Transverse colon (tissue), 4 donors: Measurements from ENCODE around the gene STAT6. TPM values are rescaled to one million over a fixed set of nuclear protein-coding genes. Genes with fewer than 3 reads are reported as not detected.

Experiments used
- DNase-seq: peaks from one replicate; pipeline ENCODE4 v3.0.0-alpha.2; 2019
- H3K27ac ChIP-seq, 4 donors: fragments of 200-600 bp; sonication (generic); 2 replicates each; pipeline ENCODE4 v1.5.1; 2016 to 2018; ENCODE audit warnings: inconsistent platforms in 4 of 4
- H3K27me3 ChIP-seq: fragments of 200-600 bp; sonication (generic); 2 replicates; pipeline ENCODE4 v1.5.1; 2017; ENCODE audit warnings: inconsistent platforms
- H3K36me3 ChIP-seq, 4 donors: fragments of 200-600 bp; sonication (generic); 2 replicates each; pipeline ENCODE4 v1.5.1; 2017 to 2019; ENCODE audit warnings: inconsistent platforms in 4 of 4
- H3K4me1 ChIP-seq, 4 donors: fragments of 200-600 bp; sonication (generic); 2 replicates each; pipeline ENCODE4 v1.5.1; 2017 to 2020; ENCODE audit warnings: inconsistent platforms in 4 of 4
- H3K4me3 ChIP-seq, 4 donors: fragments of 200-600 bp; sonication (generic); 1 replicate in 1 of 4; 2 replicates in 3 of 4; pipeline versions ENCODE4 v1.5.1 to v1.6.1; 2017 to 2019; ENCODE audit warnings: inconsistent platforms in 4 of 4
- H3K9me3 ChIP-seq, 2 donors: fragments of 200-600 bp; sonication (generic); 2 replicates each; pipeline ENCODE4 v1.5.1; 2017 to 2019; ENCODE audit warnings: inconsistent platforms in 2 of 2
- CTCF ChIP-seq, 5 experiments: fragments of 200-600 bp in 3 of 5; fragments of 450-650 bp in 2 of 5; sonication (generic) in 3 of 5; IDR thresholded peaks; 1 replicate in 2 of 5; 2 replicates in 3 of 5; pipeline ENCODE4 v1.5.1; 2016 to 2017; ENCODE audit warnings: antibody characterized with exemption in 5 of 5, inconsistent platforms in 3 of 5, mild to moderate bottlenecking in 2 of 5, moderate library complexity in 1 of 5
- EP300 ChIP-seq: sonication (generic); formaldehyde crosslinking; IDR thresholded peaks from one replicate; pipeline ENCODE4 v1.6.1; 2017; ENCODE audit warnings: antibody characterized with exemption, low read depth
- POLR2A ChIP-seq: fragments of 450-650 bp; IDR thresholded peaks from one replicate; pipeline ENCODE4 v1.6.1; 2016; ENCODE audit warnings: antibody characterized with exemption, mild to moderate bottlenecking, moderate library complexity
- POLR2AphosphoS5 ChIP-seq, 3 donors: sonication (generic); formaldehyde crosslinking; IDR thresholded peaks; one replicate each; pipeline ENCODE4 v1.6.1; 2016; ENCODE audit warnings: antibody characterized with exemption in 3 of 3
- WGBS, 2 donors: methylation state at CpG; one replicate each; pipeline ENCODE4 v1.1.5; 2018; ENCODE audit warnings: low coverage in 1 of 2; 5-methylcytosine and 5-hydroxymethylcytosine counted together
- in situ Hi-C, 4 donors: fragments of 200-750 bp; cut with MboI; loops; one replicate each; pipeline versions ENCODE4 v1.15.0 to v1.15.1; 2017; ENCODE audit warnings: low sequenced_read_pairs in 3 of 4, low pct_ligation_motif_present in 1 of 4, low pct_unique_long_range_greater_than_20kb in 1 of 4
- intact Hi-C: fragments of 100-400 bp; cut with DNase I; formaldehyde crosslinking; loops from one replicate; pipeline ENCODE4 v1.15.1; 2023; ENCODE audit warnings: low total_unique reads
- total RNA-seq, 4 donors: library from RNA; depleted of rRNA; stranded (reverse); fragments of >200 nt; gene quantifications; one replicate each; pipeline ENCODE4 v1.1.0, GENCODE V29; 2016

The STAT6 gene
- total RNA-seq, 4 donors from 2014 or later = 181 to 318 (median 198) TPM

- H3K4me1 ChIP-seq = peaks cover 31 to 50% (median 40%) of the 10 kb centered on the region in 4 donors
- H3K36me3 ChIP-seq = peaks cover 0 to 11% (median 0%) of the 10 kb centered on the region in 4 donors
- no peak for DNase-seq
- no peaks in the 10 kb centered on the region for H3K9me3 ChIP-seq
- H3K27ac ChIP-seq = peak overlapping the region; percentile 83 to 97 (median 87)
- H3K27me3 ChIP-seq = no peaks in the 10 kb centered on the region
- intact Hi-C loops = no loop called here
- in situ Hi-C loops = no loop called here
- TF ChIP-seq POLR2A (no peak), POLR2AphosphoS5 (IDR thresholded peaks at IDR 0.05) (no peak), CTCF (IDR thresholded peaks at IDR 0.05) (no peak), EP300 (no peak)
- 79 to 88% methylated on average over 1 of the region's 1 CpG for WGBS, 2 donors
- H3K4me3 ChIP-seq = no peak overlapping the region
These were observed 42.3 kb upstream of the STAT6 start for GRCh38 chr12:57153415-57153997.

GRCh38 chr12:57152639-57153038, 41.5 kb upstream of the STAT6 start:
- TF ChIP-seq POLR2AphosphoS5 (IDR thresholded peaks at IDR 0.05) (no peak), CTCF (IDR thresholded peaks at IDR 0.05) (no peak), EP300 (no peak), POLR2A (no peak)
- intact Hi-C loops (no loop called here), in situ Hi-C loops (no loop called here)
- no peak overlapping the region for H3K4me3 ChIP-seq
- H3K27me3 ChIP-seq = no peaks in the 10 kb centered on the region
- H3K4me1 ChIP-seq = peaks cover 40 to 59% (median 49%) of the 10 kb centered on the region in 4 donors
- DNase-seq = no peak
- H3K27ac ChIP-seq = peak overlapping the region; percentile 83 to 97 (median 87)
- peaks cover 0 to 10% (median 0%) of the 10 kb centered on the region in 4 donors for H3K36me3 ChIP-seq
- WGBS, 2 donors = 81 to 88% methylated on average over 2 to 4 of the region's 4 CpGs
- no peaks in the 10 kb centered on the region for H3K9me3 ChIP-seq

GRCh38 chr12:57151741-57152630, 40.8 kb upstream of the STAT6 start:
- TF ChIP-seq POLR2AphosphoS5 (IDR thresholded peaks at IDR 0.05) (no peak), CTCF (IDR thresholded peaks at IDR 0.05) (no peak), POLR2A (no peak), EP300 (no peak)
- H3K36me3 ChIP-seq = peaks cover 0 to 10% (median 0%) of the 10 kb centered on the region in 4 donors
- intact Hi-C loops = no loop called here
- H3K4me3 ChIP-seq = no peak overlapping the region
- H3K27me3 ChIP-seq = no peaks in the 10 kb centered on the region
- 66 to 76% methylated on average over 4 to 17 of the region's 17 CpGs for WGBS, 2 donors
- in situ Hi-C loops = no loop called here
- DNase-seq = no peak
- peaks cover 46 to 65% (median 56%) of the 10 kb centered on the region in 4 donors for H3K4me1 ChIP-seq
- no peaks in the 10 kb centered on the region for H3K9me3 ChIP-seq
- H3K27ac ChIP-seq = peak overlapping the region; percentile 83 to 97 (median 87)

GRCh38 chr12:57150400-57151000, 39.3 kb upstream of the STAT6 start:
- Histone ChIP-seq H3K36me3 (peaks cover 0 to 1% (median 0%) of the 10 kb centered on the region in 4 donors), H3K27me3 (no peaks in the 10 kb centered on the region), H3K4me3 (no peak overlapping the region), H3K9me3 (no peaks in the 10 kb centered on the region), H3K27ac (peak overlapping the region; percentile 83 to 97 (median 87)), H3K4me1 (peaks cover 60 to 80% (median 68%) of the 10 kb centered on the region in 4 donors)
- in situ Hi-C loops = no loop called here
- intact Hi-C loops = no loop called here
- 81 to 90% methylated on average over 2 to 6 of the region's 6 CpGs for WGBS, 2 donors
- TF ChIP-seq CTCF (IDR thresholded peaks at IDR 0.05) (no peak), POLR2A (no peak), POLR2AphosphoS5 (IDR thresholded peaks at IDR 0.05) (no peak), EP300 (no peak)
- DNase-seq = no peak
